ENCODE measurements around the gene GNGT2. TPM values are rescaled to one million over a fixed set of nuclear protein-coding genes. Genes with fewer than 3 reads are reported as not detected.

The GNGT2 gene
- total RNA-seq, 1 donor from 2014 or later: not detected

GRCh38 chr17:49227436-49228261 is 17.3 kb upstream of the GNGT2 start:
- TF ChIP-seq CTCF (IDR thresholded peaks at IDR 0.05; ENCODE audit: insufficient read depth, low read length, severe bottlenecking): peak; percentile 91
- Histone ChIP-seq H3K4me3 (ENCODE audit: low read depth, low read length) (no peak overlapping the region), H3K36me3 (ENCODE audit: control insufficient read depth, insufficient read depth, low read length) (no peaks in the 10 kb centered on the region), H3K27me3 (ENCODE audit: control insufficient read depth, insufficient read depth, low read length) (peaks cover 31% of the 10 kb centered on the region)
- FAIRE-seq (no peak), DNase-seq (ENCODE audit: low read depth) (peak; percentile 49)

GRCh38 chr17:49226771-49227435 is 16.5 kb upstream of the GNGT2 start:
- DNase-seq (ENCODE audit: low read depth) (no peak), FAIRE-seq (no peak)
- Histone ChIP-seq H3K4me3 (ENCODE audit: low read depth, low read length) (no peak overlapping the region), H3K27me3 (ENCODE audit: control insufficient read depth, insufficient read depth, low read length) (peaks cover 36% of the 10 kb centered on the region), H3K36me3 (ENCODE audit: control insufficient read depth, insufficient read depth, low read length) (no peaks in the 10 kb centered on the region)
- TF ChIP-seq CTCF (IDR thresholded peaks at IDR 0.05; ENCODE audit: insufficient read depth, low read length, severe bottlenecking): no peak

- Histone ChIP-seq H3K4me3 (ENCODE audit: low read depth, low read length) (no peak overlapping the region), H3K36me3 (ENCODE audit: control insufficient read depth, insufficient read depth, low read length) (no peaks in the 10 kb centered on the region), H3K27me3 (ENCODE audit: control insufficient read depth, insufficient read depth, low read length) (peaks cover 38% of the 10 kb centered on the region)
- FAIRE-seq (no peak), DNase-seq (ENCODE audit: low read depth) (no peak)
- no peak for TF ChIP-seq CTCF (IDR thresholded peaks at IDR 0.05; ENCODE audit: insufficient read depth, low read length, severe bottlenecking)
Observed at GRCh38 chr17:49225554-49226236, 15.3 kb upstream of the GNGT2 start.

GRCh38 chr17:49224997-49225337 is 14.6 kb upstream of the GNGT2 start:
- H3K36me3 ChIP-seq (ENCODE audit: control insufficient read depth, insufficient read depth, low read length): no peaks in the 10 kb centered on the region
- peaks cover 35% of the 10 kb centered on the region for H3K27me3 ChIP-seq (ENCODE audit: control insufficient read depth, insufficient read depth, low read length)
- TF ChIP-seq CTCF (IDR thresholded peaks at IDR 0.05; ENCODE audit: insufficient read depth, low read length, severe bottlenecking): no peak
- DNase-seq (ENCODE audit: low read depth): no peak
- no peak overlapping the region for H3K4me3 ChIP-seq (ENCODE audit: low read depth, low read length)
- no peak for FAIRE-seq

- Histone ChIP-seq H3K27me3 (ENCODE audit: control insufficient read depth, insufficient read depth, low read length) (peaks cover 33% of the 10 kb centered on the region), H3K4me3 (ENCODE audit: low read depth, low read length) (no peak overlapping the region)
- FAIRE-seq: no peak
Observed at GRCh38 chr17:49224198-49224996, 14.0 kb upstream of the GNGT2 start.

More at GRCh38 chr17:49224198-49224996, 14.0 kb upstream of the GNGT2 start:
- no peak for DNase-seq (ENCODE audit: low read depth)
- no peaks in the 10 kb centered on the region for H3K36me3 ChIP-seq (ENCODE audit: control insufficient read depth, insufficient read depth, low read length)
- no peak for TF ChIP-seq CTCF (IDR thresholded peaks at IDR 0.05; ENCODE audit: insufficient read depth, low read length, severe bottlenecking)

All from bronchial epithelial cell (primary cell).